Mesendoderm (in vitro differentiated cells): Measurements from ENCODE around the gene PPFIBP2. TPM values are rescaled to one million over a fixed set of nuclear protein-coding genes. Genes with fewer than 3 reads are reported as not detected.

Experiments
- DNase-seq: peaks from one replicate; pipeline ENCODE4 v3.0.0; 2013
- H2AK5ac ChIP-seq: 2 replicates; pipeline ENCODE4 v1.6.1; 2013; ENCODE audit warnings: low read length, inconsistent platforms
- H2BK120ac ChIP-seq: 2 replicates; pipeline ENCODE4 v1.6.1; 2013; ENCODE audit warnings: low read depth, mild to moderate bottlenecking, low read length, moderate library complexity, mixed read lengths
- H2BK15ac ChIP-seq: replicated peaks from 2 replicates; pipeline ENCODE4 v1.6.1; 2013; ENCODE audit warnings: low read depth, mild to moderate bottlenecking, moderate library complexity
- H2BK5ac ChIP-seq: 2 replicates; pipeline ENCODE4 v1.6.1; 2013; ENCODE audit warnings: low read length, inconsistent platforms
- H3K18ac ChIP-seq: 2 replicates; pipeline ENCODE4 v1.6.1; 2013; ENCODE audit warnings: mild to moderate bottlenecking, low read length, mixed read lengths
- H3K23ac ChIP-seq: one replicate; pipeline ENCODE4 v1.6.1; 2013; ENCODE audit warnings: low read length
- H3K27ac ChIP-seq: 2 replicates; pipeline ENCODE4 v1.5.1; 2013; ENCODE audit warnings: low read depth, mild to moderate bottlenecking, inconsistent platforms, low read length, moderate library complexity
- H3K27me3 ChIP-seq: 2 replicates; pipeline ENCODE4 v1.6.1; 2013; ENCODE audit warnings: low read length, control low read depth, mild to moderate bottlenecking, inconsistent platforms; ENCODE audit not compliant: insufficient read depth, poor library complexity
- H3K36me3 ChIP-seq: 2 replicates; pipeline ENCODE4 v1.6.1; 2013; ENCODE audit warnings: low read length, inconsistent platforms; ENCODE audit not compliant: control insufficient read depth, insufficient read depth
- H3K4ac ChIP-seq: one replicate; pipeline ENCODE4 v1.6.1; 2013; ENCODE audit warnings: low read depth, mild to moderate bottlenecking, low read length, moderate library complexity
- H3K4me1 ChIP-seq: 2 replicates; pipeline ENCODE4 v1.6.1; 2013; ENCODE audit warnings: low read depth, low read length, inconsistent platforms; ENCODE audit not compliant: control insufficient read depth
- H3K4me2 ChIP-seq: 2 replicates; pipeline ENCODE4 v1.6.1; 2013; ENCODE audit warnings: low read length
- H3K4me3 ChIP-seq: 2 replicates; pipeline ENCODE4 v1.5.1; 2013; ENCODE audit warnings: mild to moderate bottlenecking, low read length
- H3K56ac ChIP-seq: one replicate; pipeline ENCODE4 v1.6.1; 2013; ENCODE audit warnings: low read length
- H3K79me1 ChIP-seq: 2 replicates; pipeline ENCODE4 v1.6.1; 2013; ENCODE audit warnings: low read length, inconsistent platforms
- H3K79me2 ChIP-seq: 2 replicates; pipeline ENCODE4 v1.6.1; 2013; ENCODE audit warnings: mild to moderate bottlenecking, low read length; ENCODE audit not compliant: control insufficient read depth, insufficient read depth
- H3K9ac ChIP-seq: 2 replicates; pipeline ENCODE4 v1.6.1; 2013; ENCODE audit warnings: low read length, inconsistent platforms
- H4K5ac ChIP-seq: one replicate; pipeline ENCODE4 v1.6.1; 2013; ENCODE audit warnings: low read length
- H4K8ac ChIP-seq: one replicate; pipeline ENCODE4 v1.6.1; 2013; ENCODE audit warnings: low read depth, mild to moderate bottlenecking, control low read depth, low read length, moderate library complexity
- WGBS: extraction: QIAGEN DNeasy Blood & Tissue Kit; methylation state at CpG from one replicate; pipeline ENCODE4 v1.1.7; 2013; ENCODE audit warnings: low lambda C conversion rate, missing lambda C conversion rate; ENCODE audit not compliant: insufficient coverage; ENCODE audit errors: extremely low coverage; 5-methylcytosine and 5-hydroxymethylcytosine counted together
- polyA plus RNA-seq, 2 experiments: library from polyadenylated mRNA; stranded (reverse); fragments of 200-250 nt; gene quantifications; one replicate each; pipeline ENCODE4 v1.2.3, GENCODE V29; 2013

Gene PPFIBP2
- polyA plus RNA-seq (2013, experiment 1 of 2), result 5.2 TPM
- polyA plus RNA-seq (2013, experiment 2 of 2), result 5.5 TPM

GRCh38 chr11:7513234-7514098 is at the start of gene PPFIBP2:
TSS of gene PPFIBP2 (plus strand) at chr11:7513999. CDS start at chr11:7549476, 35,477 bp downstream.
- Histone ChIP-seq H3K36me3 (no peaks in the 10 kb centered on the region), H2BK5ac (no peak within 1 kb of the TSS), H2BK120ac (no peak within 1 kb of the TSS), H3K56ac (peak within 1 kb of the TSS; percentile 86), H3K9ac (peak within 1 kb of the TSS; percentile 68), H3K79me1 (no peaks in the 10 kb centered on the region), H3K4me3 (peak within 1 kb of the TSS; percentile 71), H3K27me3 (no peaks in the 10 kb centered on the region), H3K4me1 (no peaks in the 10 kb centered on the region), H2AK5ac (no peak within 1 kb of the TSS), H3K23ac (no peak within 1 kb of the TSS), H4K5ac (no peak within 1 kb of the TSS), H3K79me2 (no peaks in the 10 kb centered on the region), H2BK15ac (no peak within 1 kb of the TSS), H3K4me2 (peak within 1 kb of the TSS; percentile 96), H3K27ac (peak within 1 kb of the TSS; percentile 45), H4K8ac (no peak within 1 kb of the TSS), H3K18ac (peak within 1 kb of the TSS; percentile 52), H3K4ac (no peak within 1 kb of the TSS)
- DNase-seq, result peak; percentile 84
- WGBS, result no CpG with 5 or more reads among the region's 79 CpGs

DNA sequence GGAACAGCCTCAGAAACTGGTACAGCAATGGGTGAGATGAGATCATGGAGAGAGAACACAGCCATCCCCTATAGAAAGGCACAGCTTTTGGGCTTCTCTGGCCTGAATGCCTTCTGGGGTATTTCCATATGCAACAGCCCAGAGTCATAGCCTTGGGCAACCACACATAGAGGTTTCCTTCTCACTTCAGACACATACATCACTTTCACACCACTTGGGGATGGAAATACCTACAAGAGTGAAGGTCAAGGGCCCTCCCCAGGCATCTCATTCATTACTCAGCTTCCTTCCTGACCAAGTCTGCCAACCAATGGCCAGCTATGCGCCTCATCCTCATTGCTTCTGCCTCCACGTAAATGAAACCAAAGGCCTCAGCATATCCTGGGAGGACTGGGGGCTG is 46.1 kb upstream of the PPFIBP2 start:
- Histone ChIP-seq H3K23ac (no peak overlapping the region), H2AK5ac (no peak overlapping the region), H3K36me3 (no peaks in the 10 kb centered on the region), H3K27me3 (no peaks in the 10 kb centered on the region), H3K27ac (no peak overlapping the region), H2BK5ac (no peak overlapping the region), H2BK15ac (no peak overlapping the region), H4K8ac (no peak overlapping the region), H3K4me2 (no peak overlapping the region), H3K4me3 (no peak overlapping the region), H3K79me1 (no peaks in the 10 kb centered on the region), H3K56ac (no peak overlapping the region), H3K4ac (no peak overlapping the region), H3K9ac (no peak overlapping the region), H3K79me2 (no peaks in the 10 kb centered on the region), H3K4me1 (peaks cover 2% of the 10 kb centered on the region), H2BK120ac (no peak overlapping the region), H3K18ac (no peak overlapping the region), H4K5ac (no peak overlapping the region)
- no CpG with 5 or more reads among the region's 2 CpGs for WGBS
- DNase-seq, result peak; percentile 58

GRCh38 chr11:7469351-7469865 is 44.4 kb upstream of the PPFIBP2 start:
- no peak overlapping the region for H2BK120ac ChIP-seq
- no peak overlapping the region for H3K56ac ChIP-seq
- no peak overlapping the region for H2BK15ac ChIP-seq
- H4K8ac ChIP-seq, result no peak overlapping the region
- peaks cover 2% of the 10 kb centered on the region for H3K4me1 ChIP-seq
- H3K4ac ChIP-seq, result no peak overlapping the region
- no peak overlapping the region for H3K9ac ChIP-seq
- no peak for DNase-seq
- no CpG with 5 or more reads among the region's 5 CpGs for WGBS
- H3K79me2 ChIP-seq, result no peaks in the 10 kb centered on the region
- no peaks in the 10 kb centered on the region for H3K36me3 ChIP-seq
- no peak overlapping the region for H3K4me3 ChIP-seq
- no peak overlapping the region for H3K23ac ChIP-seq
- H2BK5ac ChIP-seq, result no peak overlapping the region
- no peak overlapping the region for H3K18ac ChIP-seq
- no peaks in the 10 kb centered on the region for H3K79me1 ChIP-seq
- no peak overlapping the region for H2AK5ac ChIP-seq
- H3K27ac ChIP-seq, result no peak overlapping the region
- H3K27me3 ChIP-seq, result no peaks in the 10 kb centered on the region
- H3K4me2 ChIP-seq, result no peak overlapping the region
- no peak overlapping the region for H4K5ac ChIP-seq

DNA sequence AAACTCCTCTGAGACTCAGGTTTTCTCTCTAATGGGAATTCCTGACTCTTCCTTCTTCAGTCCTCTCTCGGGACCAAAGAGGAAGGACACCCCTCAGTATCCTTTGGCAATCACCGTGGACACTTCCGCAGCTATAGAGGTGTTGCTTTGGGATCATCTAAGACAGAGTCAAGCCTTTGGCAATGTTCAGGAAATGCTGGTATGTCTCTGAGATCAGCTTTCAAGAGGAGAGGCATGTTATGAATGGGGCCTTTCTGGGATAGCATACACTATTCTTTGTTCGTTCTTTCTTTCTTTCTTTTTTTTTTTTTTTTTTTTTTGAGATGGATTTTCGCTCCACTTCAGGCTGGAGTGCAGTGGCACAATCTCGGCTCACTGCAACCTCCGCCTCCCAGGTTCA is 42.7 kb upstream of the PPFIBP2 start:
- H3K56ac ChIP-seq, result no peak overlapping the region
- no peak overlapping the region for H3K9ac ChIP-seq
- H3K4ac ChIP-seq, result no peak overlapping the region
- H3K4me3 ChIP-seq, result no peak overlapping the region
- no peak overlapping the region for H3K23ac ChIP-seq
- no peak overlapping the region for H4K8ac ChIP-seq
- no peak overlapping the region for H4K5ac ChIP-seq
- no peak overlapping the region for H2BK5ac ChIP-seq
- no peak overlapping the region for H2BK120ac ChIP-seq
- H3K18ac ChIP-seq, result no peak overlapping the region
- no peaks in the 10 kb centered on the region for H3K36me3 ChIP-seq
- DNase-seq, result no peak
- no peaks in the 10 kb centered on the region for H3K79me2 ChIP-seq
- no peak overlapping the region for H3K27ac ChIP-seq
- WGBS, result no CpG with 5 or more reads among the region's 7 CpGs
- peaks cover 2% of the 10 kb centered on the region for H3K4me1 ChIP-seq
- H3K4me2 ChIP-seq, result no peak overlapping the region
- no peak overlapping the region for H2AK5ac ChIP-seq
- H3K79me1 ChIP-seq, result no peaks in the 10 kb centered on the region
- no peaks in the 10 kb centered on the region for H3K27me3 ChIP-seq
- H2BK15ac ChIP-seq, result no peak overlapping the region

GRCh38 chr11:7473717-7474116 is 40.1 kb upstream of the PPFIBP2 start:
- DNase-seq, result no peak
- Histone ChIP-seq H3K4ac (no peak overlapping the region), H3K23ac (no peak overlapping the region), H2BK15ac (no peak overlapping the region), H3K27me3 (no peaks in the 10 kb centered on the region), H3K4me1 (no peaks in the 10 kb centered on the region), H3K4me3 (no peak overlapping the region), H3K18ac (no peak overlapping the region), H4K5ac (no peak overlapping the region), H3K79me2 (no peaks in the 10 kb centered on the region), H3K36me3 (no peaks in the 10 kb centered on the region), H4K8ac (no peak overlapping the region), H2AK5ac (no peak overlapping the region), H3K79me1 (no peaks in the 10 kb centered on the region), H3K4me2 (no peak overlapping the region), H3K9ac (no peak overlapping the region), H2BK5ac (no peak overlapping the region), H3K27ac (no peak overlapping the region), H3K56ac (no peak overlapping the region), H2BK120ac (no peak overlapping the region)
- WGBS, result no CpG with 5 or more reads among the region's 1 CpG
